HG03571 (cell line): ENCODE results near the gene GP9.
"Not testable (repeated sequence)": the region's sequence is repeated elsewhere in the genome, so short reads cannot be mapped to it uniquely, and the experiment has no call there.

ENCODE experiments used
- ATAC-seq: cut with Tn5 transposase; IDR thresholded peaks from one replicate; pipeline ENCODE4 v1.9.1; 2021; ENCODE audit not compliant: unreplicated experiment

The GP9 gene

DNA sequence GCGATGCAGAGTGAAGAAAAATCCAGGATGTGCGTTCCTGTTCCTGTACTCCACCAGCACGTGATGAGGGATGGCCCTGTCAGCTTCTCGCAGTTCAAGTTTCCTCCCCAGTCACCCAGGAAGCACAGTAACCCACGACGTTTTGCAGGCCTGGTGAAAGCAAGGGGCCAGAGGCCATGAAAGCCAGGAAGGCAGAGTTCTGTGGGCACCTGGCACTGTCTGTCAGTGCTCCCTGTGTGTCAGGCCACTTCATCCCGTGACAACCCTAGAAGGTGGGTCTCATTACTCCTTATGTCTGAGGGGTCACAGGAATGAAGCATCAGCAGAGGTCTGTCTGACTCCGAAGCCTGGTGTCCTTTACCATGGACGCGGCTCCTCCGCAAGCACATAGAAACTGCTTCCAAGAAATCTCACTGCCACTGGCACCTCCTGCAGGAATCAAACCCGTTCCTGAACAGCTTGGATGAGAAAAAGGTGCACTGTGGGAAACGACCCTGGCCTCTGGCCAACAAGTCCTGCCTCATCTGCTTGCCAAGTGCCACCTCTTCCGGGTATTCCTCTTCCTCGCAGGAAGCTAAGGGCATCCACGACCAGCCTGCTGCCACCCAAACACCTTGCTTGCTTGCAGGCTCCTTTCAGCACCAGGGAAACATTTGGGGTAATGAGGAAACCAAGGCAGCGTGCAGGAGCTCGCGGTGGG, 46.4 kb downstream of the GP9 start:
- ATAC-seq = no peak

- ATAC-seq = no peak
Observed at GRCh38 chr3:129107793-129108192, 47.2 kb downstream of the GP9 start.

- not testable (repeated sequence) for ATAC-seq
Observed at GRCh38 chr3:129111076-129111780, 50.6 kb downstream of the GP9 start.
